BLaER1 (cell line): ENCODE data around the gene SPTSSB.

Experiments
- H3K27ac ChIP-seq: shearing (Covaris generic); formaldehyde crosslinking; 2 replicates; pipeline ENCODE4 v1.8.1; 2022
- H3K27me3 ChIP-seq: shearing (Covaris generic); formaldehyde crosslinking; 2 replicates; pipeline ENCODE4 v1.8.1; 2022
- H3K36me3 ChIP-seq: shearing (Covaris generic); formaldehyde crosslinking; 2 replicates; pipeline ENCODE4 v1.8.1; 2022
- H3K4me1 ChIP-seq: shearing (Covaris generic); formaldehyde crosslinking; 2 replicates; pipeline ENCODE4 v1.8.1; 2022
- H3K4me2 ChIP-seq: shearing (Covaris generic); formaldehyde crosslinking; 2 replicates; pipeline ENCODE4 v1.8.1; 2022
- H3K4me3 ChIP-seq: shearing (Covaris generic); formaldehyde crosslinking; 2 replicates; pipeline ENCODE4 v1.8.1; 2022
- H3K9ac ChIP-seq: shearing (Covaris generic); formaldehyde crosslinking; 2 replicates; pipeline ENCODE4 v1.8.1; 2022
- H3K9me3 ChIP-seq: shearing (Covaris generic); formaldehyde crosslinking; 2 replicates; pipeline ENCODE4 v1.8.1; 2022
- H4K20me1 ChIP-seq: shearing (Covaris generic); formaldehyde crosslinking; 2 replicates; pipeline ENCODE4 v1.8.1; 2022
- Cebpa-rat ChIP-seq: shearing (Covaris generic); IDR thresholded peaks from 2 replicates; pipeline ENCODE4 v1.8.1; 2022

The SPTSSB gene

GRCh38 chr3:161393310-161393709 lies 22.0 kb upstream of the SPTSSB start:
- Histone ChIP-seq H3K4me3 (no peak overlapping the region), H4K20me1 (no peaks in the 10 kb centered on the region), H3K27ac (no peak overlapping the region), H3K9ac (no peak overlapping the region), H3K36me3 (no peaks in the 10 kb centered on the region), H3K9me3 (peaks cover 11% of the 10 kb centered on the region; the same call in 1 of the 2 replicates), H3K4me2 (0 out of 2 replicates have a peak overlapping the region, but pooled peaks have one; percentile 9), H3K4me1 (peaks cover 18% of the 10 kb centered on the region), H3K27me3 (no peaks in the 10 kb centered on the region)
- no peak for TF ChIP-seq Cebpa-rat

- no peak overlapping the region for H3K4me2 ChIP-seq
- H3K9ac ChIP-seq: no peak overlapping the region
- H3K4me1 ChIP-seq: peaks cover 18% of the 10 kb centered on the region
- H3K27me3 ChIP-seq: no peaks in the 10 kb centered on the region
- H4K20me1 ChIP-seq: no peaks in the 10 kb centered on the region
- no peak for TF ChIP-seq Cebpa-rat
- H3K9me3 ChIP-seq: peaks cover 11% of the 10 kb centered on the region; the same call in 1 of the 2 replicates
- H3K36me3 ChIP-seq: no peaks in the 10 kb centered on the region
- H3K4me3 ChIP-seq: no peak overlapping the region
- no peak overlapping the region for H3K27ac ChIP-seq
Observed at GRCh38 chr3:161392853-161393252, 21.5 kb upstream of the SPTSSB start.

DNA sequence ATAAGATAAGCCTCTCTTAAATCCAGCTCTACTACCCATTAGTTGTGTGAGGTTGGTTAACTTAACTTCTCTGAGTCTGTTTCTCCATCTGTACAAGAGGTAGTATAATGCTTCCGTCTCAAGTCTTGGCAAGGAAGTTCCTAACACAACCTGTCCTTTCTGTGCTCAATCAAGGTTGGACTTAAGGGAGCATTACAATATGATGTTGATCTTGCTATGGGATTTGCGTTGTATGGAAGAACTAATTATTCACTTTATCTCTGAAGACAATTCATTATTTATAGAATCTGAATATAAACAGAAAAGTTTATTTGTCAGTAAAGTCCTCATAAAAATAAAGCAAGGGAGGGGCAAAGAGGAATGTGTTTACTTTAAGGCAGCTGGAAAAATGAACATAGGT lies 18.9 kb upstream of the SPTSSB start:
- no peak overlapping the region for H3K4me2 ChIP-seq
- no peaks in the 10 kb centered on the region for H3K27me3 ChIP-seq

DNA sequence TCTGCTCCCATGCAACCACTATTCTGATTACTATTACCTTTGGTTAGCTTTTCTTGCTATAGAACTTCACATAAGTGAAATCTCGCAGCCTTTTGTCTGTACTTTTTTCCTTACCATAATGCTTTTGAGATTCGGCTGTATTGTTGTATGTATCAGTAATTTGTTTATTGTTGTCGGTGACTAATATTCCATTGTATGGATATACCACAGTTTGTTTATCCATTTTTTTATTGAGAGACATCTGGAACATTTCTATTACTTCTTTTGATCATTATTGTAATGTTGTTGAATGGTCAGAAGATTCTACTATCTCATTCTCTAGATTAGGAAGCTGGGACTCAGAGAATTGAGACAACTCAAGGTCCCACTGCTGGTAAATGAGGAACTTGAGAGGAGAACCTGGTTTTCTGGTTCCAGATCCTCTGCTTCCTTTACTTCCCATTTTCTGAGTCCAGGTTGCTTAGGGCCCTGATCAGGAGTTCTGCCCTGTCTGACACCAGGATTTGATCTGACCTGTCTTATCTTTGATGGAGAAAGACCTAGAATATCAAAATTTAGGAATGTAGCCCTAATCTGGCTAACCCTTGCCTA lies 18.2 kb upstream of the SPTSSB start:
- no peak overlapping the region for H3K4me2 ChIP-seq
- H3K9me3 ChIP-seq: peaks cover 11% of the 10 kb centered on the region; the same call in 1 of the 2 replicates
- H3K27ac ChIP-seq: no peak overlapping the region
- TF ChIP-seq Cebpa-rat: no peak
- H4K20me1 ChIP-seq: no peaks in the 10 kb centered on the region
- peaks cover 9% of the 10 kb centered on the region for H3K4me1 ChIP-seq
- no peaks in the 10 kb centered on the region for H3K27me3 ChIP-seq
- no peak overlapping the region for H3K9ac ChIP-seq
- H3K4me3 ChIP-seq: no peak overlapping the region
- no peaks in the 10 kb centered on the region for H3K36me3 ChIP-seq

More for the DNA sequence above, 18.9 kb upstream of the SPTSSB start:
- no peak for TF ChIP-seq Cebpa-rat
- Histone ChIP-seq H3K9ac (no peak overlapping the region), H3K36me3 (no peaks in the 10 kb centered on the region), H4K20me1 (no peaks in the 10 kb centered on the region), H3K27ac (no peak overlapping the region), H3K4me1 (peaks cover 13% of the 10 kb centered on the region), H3K9me3 (peaks cover 11% of the 10 kb centered on the region; the same call in 1 of the 2 replicates), H3K4me3 (no peak overlapping the region)

DNA sequence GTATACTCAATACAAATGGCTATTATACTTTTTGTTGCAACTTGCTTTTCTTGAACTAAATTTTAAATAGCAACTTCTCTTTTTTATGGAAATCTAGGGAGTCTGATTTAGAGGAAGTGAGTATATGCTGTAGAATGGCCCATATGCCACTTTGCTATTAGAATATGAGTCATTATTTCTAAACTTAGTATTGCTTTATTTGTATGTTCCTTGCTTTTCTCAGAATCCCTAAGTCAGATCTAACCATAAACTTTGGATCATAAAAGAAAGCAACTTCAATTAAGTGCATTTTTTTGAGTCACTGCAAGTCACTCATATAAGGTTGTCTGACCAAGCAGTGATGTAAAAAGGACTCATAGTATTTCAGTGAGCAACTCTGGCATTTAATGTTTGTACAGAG lies 17.5 kb upstream of the SPTSSB start:
- Histone ChIP-seq H3K4me2 (no peak overlapping the region), H3K9ac (no peak overlapping the region), H3K9me3 (peaks cover 11% of the 10 kb centered on the region; the same call in 1 of the 2 replicates), H3K36me3 (no peaks in the 10 kb centered on the region), H3K4me1 (peaks cover 4% of the 10 kb centered on the region), H4K20me1 (no peaks in the 10 kb centered on the region), H3K4me3 (no peak overlapping the region), H3K27ac (no peak overlapping the region), H3K27me3 (no peaks in the 10 kb centered on the region)
- TF ChIP-seq Cebpa-rat: no peak

- H3K4me1 ChIP-seq: no peaks in the 10 kb centered on the region
- H3K9ac ChIP-seq: no peak overlapping the region
- no peak overlapping the region for H3K4me3 ChIP-seq
- peaks cover 11% of the 10 kb centered on the region; the same call in 1 of the 2 replicates for H3K9me3 ChIP-seq
- H3K4me2 ChIP-seq: no peak overlapping the region
- H3K36me3 ChIP-seq: no peaks in the 10 kb centered on the region
- H3K27ac ChIP-seq: no peak overlapping the region
- no peaks in the 10 kb centered on the region for H4K20me1 ChIP-seq
- no peaks in the 10 kb centered on the region for H3K27me3 ChIP-seq
- TF ChIP-seq Cebpa-rat: no peak
Observed at GRCh38 chr3:161386991-161387770, 15.9 kb upstream of the SPTSSB start.

DNA sequence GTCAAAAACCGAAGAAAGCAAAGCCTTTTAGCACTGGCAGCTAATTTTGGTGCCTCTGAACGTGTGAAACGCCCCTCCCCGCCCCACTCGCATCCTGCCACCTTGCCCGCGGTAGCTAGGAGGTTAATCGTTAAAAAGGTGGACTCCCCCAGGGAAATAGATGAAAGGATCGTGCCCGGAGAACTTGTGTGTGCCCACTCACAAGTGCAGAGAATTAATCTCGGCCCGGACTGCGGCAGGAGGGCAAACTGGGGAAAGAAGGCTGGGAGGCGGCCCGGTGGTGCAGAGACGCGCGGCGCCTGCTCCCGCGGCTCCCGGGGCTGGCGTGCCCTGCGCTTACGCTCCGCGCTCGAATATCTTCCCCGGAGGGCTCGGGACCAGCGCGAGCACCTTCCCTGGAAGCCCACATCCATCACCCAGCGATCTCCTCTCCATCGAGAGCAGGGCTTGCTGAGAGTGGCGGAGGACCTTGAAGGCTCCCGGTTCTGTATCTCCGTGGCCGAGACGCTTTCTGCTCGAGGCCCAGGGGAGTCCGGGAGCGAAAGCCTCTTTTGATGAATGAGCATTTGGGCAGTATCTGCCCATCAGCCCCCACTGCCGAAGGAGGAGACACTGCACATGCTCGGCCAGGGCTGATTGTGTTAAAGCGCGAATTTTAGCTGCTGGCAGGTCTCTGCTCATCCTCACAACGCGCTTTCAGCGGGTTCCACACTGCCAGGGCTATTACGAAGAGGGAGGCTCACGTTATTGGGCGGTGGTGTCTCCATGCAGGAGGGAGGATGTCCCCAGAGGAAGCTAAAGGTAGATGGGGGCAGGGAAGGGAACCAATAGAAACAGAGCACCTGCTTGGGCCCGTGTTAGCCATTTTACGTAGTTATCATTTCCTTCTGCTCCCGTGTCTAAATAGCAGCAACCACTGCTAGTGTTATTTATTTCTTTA lies 1.3 kb upstream of the SPTSSB start:
- H3K9ac ChIP-seq: no peak overlapping the region

DNA sequence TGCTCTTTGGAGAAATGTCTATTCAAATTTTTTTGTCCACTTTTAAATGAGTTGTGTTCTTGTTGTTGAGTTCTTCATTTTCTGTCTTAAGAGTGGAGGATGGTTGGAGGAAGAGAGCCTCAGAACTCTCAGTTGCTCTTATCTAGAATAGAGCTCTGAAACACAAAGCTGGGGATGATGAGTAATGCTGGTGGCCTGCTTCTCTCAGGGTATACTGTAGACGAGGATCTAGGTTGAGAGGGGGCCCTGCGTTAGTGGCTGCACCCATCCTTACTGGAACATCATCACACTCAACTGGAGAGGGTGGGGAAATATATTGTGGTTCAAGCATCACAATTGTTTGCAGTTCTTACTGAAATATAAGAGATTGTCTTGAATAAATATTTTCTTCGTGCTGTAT lies 1.8 kb downstream of the SPTSSB start:
- H3K9ac ChIP-seq: no peak overlapping the region
- H3K4me3 ChIP-seq: no peak overlapping the region
- H3K36me3 ChIP-seq: no peaks in the 10 kb centered on the region
- 0 out of 2 replicates have a peak, but pooled peaks cover 12% of the 10 kb centered on the region for H4K20me1 ChIP-seq
- no peak overlapping the region for H3K27ac ChIP-seq
- no peaks in the 10 kb centered on the region for H3K9me3 ChIP-seq
- H3K27me3 ChIP-seq: peaks cover 45% of the 10 kb centered on the region
- TF ChIP-seq Cebpa-rat: no peak
- H3K4me2 ChIP-seq: no peak overlapping the region
- H3K4me1 ChIP-seq: peaks cover 24% of the 10 kb centered on the region

More for the DNA sequence above, 1.3 kb upstream of the SPTSSB start:
- Histone ChIP-seq H3K27me3 (peaks cover 48% of the 10 kb centered on the region), H3K9me3 (no peaks in the 10 kb centered on the region), H3K4me3 (peak overlapping the region; percentile 63), H3K4me2 (peak overlapping the region; percentile 84), H3K36me3 (no peaks in the 10 kb centered on the region), H3K4me1 (peaks cover 19% of the 10 kb centered on the region), H4K20me1 (0 out of 2 replicates have a peak, but pooled peaks cover 12% of the 10 kb centered on the region), H3K27ac (no peak overlapping the region)
- TF ChIP-seq Cebpa-rat: no peak

DNA sequence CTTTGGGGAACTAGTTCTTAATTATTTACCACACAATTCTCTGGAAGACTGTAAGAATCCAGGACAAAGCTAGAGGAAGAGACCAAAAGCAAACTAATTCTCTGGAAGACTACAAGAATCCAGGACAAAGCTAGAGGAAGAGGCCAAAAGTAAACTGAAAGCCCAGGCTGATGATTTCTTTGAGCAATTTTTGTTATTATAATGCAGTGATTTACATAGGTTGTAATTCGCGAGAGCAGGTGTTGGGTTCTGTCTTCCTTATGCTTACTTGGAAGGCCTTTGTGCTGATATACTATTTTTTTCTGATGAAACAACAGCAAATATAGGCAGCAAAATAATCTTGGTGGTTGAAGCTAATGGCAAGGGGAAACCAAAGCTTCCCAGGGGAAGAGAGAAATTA lies 5.2 kb downstream of the SPTSSB start:
- no peak overlapping the region for H3K4me2 ChIP-seq
- H3K27me3 ChIP-seq: peaks cover 15% of the 10 kb centered on the region
- H3K4me3 ChIP-seq: no peak overlapping the region
- 0 out of 2 replicates have a peak, but pooled peaks cover under 1% of the 10 kb centered on the region for H4K20me1 ChIP-seq
- H3K9me3 ChIP-seq: no peaks in the 10 kb centered on the region
- H3K36me3 ChIP-seq: no peaks in the 10 kb centered on the region
- H3K4me1 ChIP-seq: peaks cover 14% of the 10 kb centered on the region
- no peak overlapping the region for H3K9ac ChIP-seq
- H3K27ac ChIP-seq: no peak overlapping the region
- TF ChIP-seq Cebpa-rat: no peak
